ENCODE results near the gene FIS1. TPM values are rescaled to one million over a fixed set of nuclear protein-coding genes. Genes with fewer than 3 reads are reported as not detected.
"Not testable (repeated sequence)": the region's sequence is repeated elsewhere in the genome, so short reads cannot be mapped to it uniquely, and the experiment has no call there.

FIS1 gene
- total RNA-seq, 4 donors from 2014 or later, result 129 to 251 (median 233) TPM

GRCh38 chr7:101277155-101277554, 32.3 kb upstream of the FIS1 start:
- intact Hi-C loops (cut with DNase I; ENCODE audit: low total_unique reads), result no loop called here
- Histone ChIP-seq H3K27me3 (no peaks in the 10 kb centered on the region), H3K4me3 (no peak overlapping the region), H3K9me3 (no peaks in the 10 kb centered on the region), H3K36me3 (no peaks in the 10 kb centered on the region), H3K27ac (no peak overlapping the region), H3K4me1 (no peaks in the 10 kb centered on the region)
- no peak for DNase-seq
- TF ChIP-seq CTCF (IDR thresholded peaks at IDR 0.05), result no peak
- TF ChIP-seq POLR2A (IDR thresholded peaks at IDR 0.05), result no peak

- Histone ChIP-seq H3K27me3 (no peaks in the 10 kb centered on the region), H3K36me3 (no peaks in the 10 kb centered on the region), H3K27ac (no peak overlapping the region), H3K4me1 (no peaks in the 10 kb centered on the region), H3K4me3 (no peak overlapping the region), H3K9me3 (no peaks in the 10 kb centered on the region)
- TF ChIP-seq CTCF (IDR thresholded peaks at IDR 0.05) (no peak), POLR2A (IDR thresholded peaks at IDR 0.05) (no peak)
- intact Hi-C loops (cut with DNase I; ENCODE audit: low total_unique reads), result no loop called here
- no peak for DNase-seq
Observed at GRCh38 chr7:101273206-101273605, 28.3 kb upstream of the FIS1 start.

GRCh38 chr7:101271021-101271420, 26.1 kb upstream of the FIS1 start:
- Histone ChIP-seq H3K27me3 (no peaks in the 10 kb centered on the region), H3K4me1 (no peaks in the 10 kb centered on the region), H3K36me3 (no peaks in the 10 kb centered on the region), H3K9me3 (no peaks in the 10 kb centered on the region), H3K27ac (no peak overlapping the region), H3K4me3 (no peak overlapping the region)
- intact Hi-C loops (cut with DNase I; ENCODE audit: low total_unique reads), result no loop called here
- DNase-seq, result no peak
- no peak for TF ChIP-seq POLR2A (IDR thresholded peaks at IDR 0.05)
- TF ChIP-seq CTCF (IDR thresholded peaks at IDR 0.05), result no peak

- DNase-seq, result no peak
- Histone ChIP-seq H3K9me3 (no peaks in the 10 kb centered on the region), H3K27me3 (no peaks in the 10 kb centered on the region), H3K27ac (no peak overlapping the region), H3K4me1 (no peaks in the 10 kb centered on the region), H3K4me3 (no peak overlapping the region), H3K36me3 (no peaks in the 10 kb centered on the region)
- TF ChIP-seq CTCF (IDR thresholded peaks at IDR 0.05), result no peak
- TF ChIP-seq POLR2A (IDR thresholded peaks at IDR 0.05), result no peak
- intact Hi-C loops (cut with DNase I; ENCODE audit: low total_unique reads), result no loop called here
Observed at GRCh38 chr7:101269664-101270063, 24.8 kb upstream of the FIS1 start.

GRCh38 chr7:101265622-101266516, 21.0 kb upstream of the FIS1 start:
- intact Hi-C loops (cut with DNase I; ENCODE audit: low total_unique reads), result no loop called here
- H3K27ac ChIP-seq, result no peak overlapping the region
- no peaks in the 10 kb centered on the region for H3K27me3 ChIP-seq
- no peak overlapping the region for H3K4me3 ChIP-seq
- H3K9me3 ChIP-seq, result no peaks in the 10 kb centered on the region
- no peaks in the 10 kb centered on the region for H3K4me1 ChIP-seq
- no peak for TF ChIP-seq CTCF (IDR thresholded peaks at IDR 0.05)
- TF ChIP-seq POLR2A (IDR thresholded peaks at IDR 0.05), result no peak
- DNase-seq, result no peak
- H3K36me3 ChIP-seq, result no peaks in the 10 kb centered on the region

- H3K4me1 ChIP-seq; H3K9me3 ChIP-seq; H3K36me3 ChIP-seq; H3K27me3 ChIP-seq; intact Hi-C loops (cut with DNase I; ENCODE audit: low total_unique reads); H3K4me3 ChIP-seq: not testable (repeated sequence)
- H3K27ac ChIP-seq, result peak overlapping the region; percentile 48 to 63
- peak; percentile 70 to 80 for DNase-seq
Observed at GRCh38 chr7:101264102-101264706, 19.3 kb upstream of the FIS1 start.
